CD4-positive, alpha-beta T cell (primary cell): Measurements from ENCODE around the gene ACSL4. TPM values are rescaled to one million over a fixed set of nuclear protein-coding genes. Genes with fewer than 3 reads are reported as not detected.
"Not testable (repeated sequence)": the region's sequence is repeated elsewhere in the genome, so short reads cannot be mapped to it uniquely, and the experiment has no call there.

ENCODE experiments used
- ATAC-seq: fragments of 200-7000 bp; cut with Tn5 transposase; one replicate; pipeline ENCODE4 v1.10.0; 2022; ENCODE audit warnings: mild to moderate bottlenecking; ENCODE audit not compliant: poor library complexity
- CTCF ChIA-PET: fragments of 350-600 bp; sonication (Branson Sonifier 250); formaldehyde crosslinking; loops from one replicate; lab custom pipeline; 2021; ENCODE audit warnings: antibody characterized with exemption, inconsistent platforms; lab: Charles Lee
- POLR2A ChIA-PET: fragments of 350-600 bp; sonication (Branson Sonifier 250); formaldehyde crosslinking; loops from one replicate; lab custom pipeline; 2021; ENCODE audit warnings: antibody characterized with exemption, inconsistent platforms; lab: Charles Lee
- DNase-seq, 14 experiments: peaks; one replicate each; pipeline ENCODE4 v3.0.0-alpha.2; 2013 to 2020; ENCODE audit warnings: mixed read lengths in 2 of 14
- H3K27ac ChIP-seq, 2 donors: one replicate each; pipeline versions ENCODE4 v1.5.1 to v1.7.0; 2013; ENCODE audit warnings: low read length in 2 of 2, low read depth in 1 of 2, mild to moderate bottlenecking in 1 of 2
- H3K27me3 ChIP-seq, 2 experiments: 1 replicate in 1 of 2; 2 replicates in 1 of 2; pipeline versions ENCODE4 v1.6.1 to v1.7.0; 2013; ENCODE audit warnings: low read length in 2 of 2, control low read depth in 1 of 2, mild to moderate bottlenecking in 1 of 2, moderate library complexity in 1 of 2; ENCODE audit not compliant: insufficient read depth in 2 of 2, control insufficient read depth in 1 of 2
- H3K36me3 ChIP-seq: one replicate; pipeline ENCODE4 v1.6.1; 2013; ENCODE audit warnings: low read length, control low read depth; ENCODE audit not compliant: insufficient read depth
- H3K4me1 ChIP-seq: one replicate; pipeline ENCODE4 v1.6.1; 2013; ENCODE audit warnings: low read length, control low read depth; ENCODE audit not compliant: insufficient read depth
- H3K4me3 ChIP-seq: one replicate; pipeline ENCODE4 v1.5.1; 2013; ENCODE audit warnings: mild to moderate bottlenecking, low read length, moderate library complexity
- H3K9me3 ChIP-seq, 2 experiments: 1 replicate in 1 of 2; 2 replicates in 1 of 2; pipeline versions ENCODE4 v1.6.1 to v1.7.0; 2013; ENCODE audit warnings: low read length in 2 of 2, mild to moderate bottlenecking in 2 of 2, control low read depth in 1 of 2, moderate library complexity in 1 of 2; ENCODE audit not compliant: control insufficient read depth in 1 of 2, insufficient read depth in 1 of 2
- H3K27ac Mint-ChIP-seq: one replicate; pipeline ENCODE4 v1.8.0; 2020; ENCODE audit warnings: mixed read lengths
- H3K27me3 Mint-ChIP-seq: one replicate; pipeline ENCODE4 v1.8.0; 2021; ENCODE audit warnings: mixed read lengths
- H3K36me3 Mint-ChIP-seq: one replicate; pipeline ENCODE4 v1.8.0; 2021; ENCODE audit warnings: low read depth, mixed read lengths
- H3K4me1 Mint-ChIP-seq: one replicate; pipeline ENCODE4 v1.8.0; 2021; ENCODE audit warnings: low read depth, mixed read lengths
- H3K4me3 Mint-ChIP-seq: one replicate; pipeline ENCODE4 v1.8.0; 2020; ENCODE audit warnings: mild to moderate bottlenecking, mixed read lengths
- H3K9me3 Mint-ChIP-seq: one replicate; pipeline ENCODE4 v1.8.0; 2020; ENCODE audit warnings: mixed read lengths
- intact Hi-C, 2 experiments: fragments of 100-400 bp; cut with DNase I in 1 of 2; cut with micrococcal nuclease in 1 of 2; formaldehyde crosslinking; loops; one replicate each; pipeline versions ENCODE4 v1.15.1 to v1.9.0; 2023 to 2025; cut with DNase I, micrococcal nuclease
- total RNA-seq, 174 experiments: library from RNA in 2 of 174; stranded (reverse) in 2 of 174; gene quantifications; one replicate each; pipeline ENCODE4 v1.2.3 and lab custom pipeline; 2021 to 2026
- TF ChIP-seq, protein P1 (sequence below): fragments of 200-600 bp; IDR thresholded peaks from one replicate; pipeline ENCODE4 v1.8.0; 2022; ENCODE audit warnings: antibody characterized with exemption, mild to moderate bottlenecking

The ACSL4 gene
- total RNA-seq, 2 experiments from 2014 or later: 11.1 to 14.5 TPM

DNA sequence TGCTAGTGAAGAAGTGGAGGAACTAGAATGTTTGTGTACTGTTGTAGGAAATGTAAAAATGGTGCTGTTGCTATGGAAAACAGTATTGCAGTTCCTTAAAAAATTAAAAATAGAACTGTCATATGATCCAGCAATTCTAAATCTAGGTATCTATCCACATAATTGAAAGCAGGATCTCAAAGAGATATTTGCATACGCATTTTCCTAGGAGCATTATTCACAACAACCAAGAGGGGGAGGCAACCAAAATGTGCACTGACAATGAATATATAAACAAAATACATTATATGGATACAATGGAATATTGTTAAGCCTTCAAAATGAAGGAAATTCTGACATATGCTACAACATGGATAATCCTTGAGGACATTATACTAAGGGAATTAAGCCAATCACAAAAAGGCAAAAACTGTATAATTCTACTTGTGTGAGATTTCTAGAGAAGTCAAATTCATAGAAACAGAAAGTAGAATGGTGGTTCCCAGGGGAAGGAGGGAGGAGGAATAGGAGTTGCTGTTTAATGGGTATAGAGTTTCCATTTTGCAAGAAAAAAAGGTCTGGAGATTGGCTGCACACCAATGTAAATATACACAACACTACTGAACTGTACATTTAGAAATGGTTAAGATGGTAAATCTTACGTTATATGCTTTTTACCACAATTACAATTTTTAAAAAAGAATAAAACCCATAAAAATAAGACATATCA, 72.5 kb downstream of the ACSL4 start:
- H3K9me3 Mint-ChIP-seq: no peaks in the 10 kb centered on the region
- no peak overlapping the region for H3K4me3 Mint-ChIP-seq
- Histone ChIP-seq H3K9me3 (peaks cover 0 to 7% of the 10 kb centered on the region in 2 experiments), H3K36me3 (peaks cover 57% of the 10 kb centered on the region), H3K27me3 (no peaks in the 10 kb centered on the region), H3K27ac (no peak overlapping the region), H3K4me1 (no peaks in the 10 kb centered on the region), H3K4me3 (no peak overlapping the region)
- ChIA-PET CTCF (no interaction called here), POLR2A (no interaction called here)
- H3K27ac Mint-ChIP-seq: no peak overlapping the region
- TF ChIP-seq, protein P1, sequence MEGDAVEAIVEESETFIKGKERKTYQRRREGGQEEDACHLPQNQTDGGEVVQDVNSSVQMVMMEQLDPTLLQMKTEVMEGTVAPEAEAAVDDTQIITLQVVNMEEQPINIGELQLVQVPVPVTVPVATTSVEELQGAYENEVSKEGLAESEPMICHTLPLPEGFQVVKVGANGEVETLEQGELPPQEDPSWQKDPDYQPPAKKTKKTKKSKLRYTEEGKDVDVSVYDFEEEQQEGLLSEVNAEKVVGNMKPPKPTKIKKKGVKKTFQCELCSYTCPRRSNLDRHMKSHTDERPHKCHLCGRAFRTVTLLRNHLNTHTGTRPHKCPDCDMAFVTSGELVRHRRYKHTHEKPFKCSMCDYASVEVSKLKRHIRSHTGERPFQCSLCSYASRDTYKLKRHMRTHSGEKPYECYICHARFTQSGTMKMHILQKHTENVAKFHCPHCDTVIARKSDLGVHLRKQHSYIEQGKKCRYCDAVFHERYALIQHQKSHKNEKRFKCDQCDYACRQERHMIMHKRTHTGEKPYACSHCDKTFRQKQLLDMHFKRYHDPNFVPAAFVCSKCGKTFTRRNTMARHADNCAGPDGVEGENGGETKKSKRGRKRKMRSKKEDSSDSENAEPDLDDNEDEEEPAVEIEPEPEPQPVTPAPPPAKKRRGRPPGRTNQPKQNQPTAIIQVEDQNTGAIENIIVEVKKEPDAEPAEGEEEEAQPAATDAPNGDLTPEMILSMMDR: no peak
- no peaks in the 10 kb centered on the region for H3K27me3 Mint-ChIP-seq
- ATAC-seq (no peak), DNase-seq (no peak)
- peaks cover 87% of the 10 kb centered on the region for H3K36me3 Mint-ChIP-seq
- peaks cover 5% of the 10 kb centered on the region for H3K4me1 Mint-ChIP-seq
- intact Hi-C loops: no loop called here

DNA sequence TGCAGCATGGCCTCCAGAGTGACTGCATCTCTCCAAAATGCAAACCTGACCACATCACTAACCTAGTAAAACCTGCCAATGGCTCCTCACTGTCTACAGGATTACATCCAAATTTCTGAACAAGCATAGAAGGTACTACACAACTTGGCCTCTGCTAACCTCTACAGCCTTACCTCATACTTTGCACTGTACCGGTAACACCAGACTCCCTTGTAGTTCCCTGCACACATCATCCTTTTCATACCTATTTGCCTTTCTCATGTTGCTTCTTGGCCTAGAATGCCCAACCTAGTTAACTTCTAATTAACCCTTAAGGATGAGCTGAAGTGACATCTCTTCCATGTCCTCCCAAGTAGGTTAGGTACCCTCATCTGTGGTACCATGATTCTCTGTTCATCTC, 74.7 kb downstream of the ACSL4 start:
- Histone ChIP-seq H3K4me1 (no peaks in the 10 kb centered on the region), H3K9me3 (peaks cover 0 to 7% of the 10 kb centered on the region in 2 experiments), H3K36me3 (peaks cover 45% of the 10 kb centered on the region), H3K27ac (no peak overlapping the region), H3K4me3 (no peak overlapping the region), H3K27me3 (no peaks in the 10 kb centered on the region)
- Mint-ChIP-seq H3K9me3 (no peaks in the 10 kb centered on the region), H3K27me3 (no peaks in the 10 kb centered on the region), H3K4me3 (no peak overlapping the region), H3K4me1 (peaks cover 5% of the 10 kb centered on the region), H3K27ac (no peak overlapping the region), H3K36me3 (peaks cover 82% of the 10 kb centered on the region)
- POLR2A ChIA-PET: no interaction called here
- intact Hi-C loops: no loop called here
- TF ChIP-seq, protein P1: no peak
- DNase-seq (no peak), ATAC-seq (no peak)
- CTCF ChIA-PET: no interaction called here

DNA sequence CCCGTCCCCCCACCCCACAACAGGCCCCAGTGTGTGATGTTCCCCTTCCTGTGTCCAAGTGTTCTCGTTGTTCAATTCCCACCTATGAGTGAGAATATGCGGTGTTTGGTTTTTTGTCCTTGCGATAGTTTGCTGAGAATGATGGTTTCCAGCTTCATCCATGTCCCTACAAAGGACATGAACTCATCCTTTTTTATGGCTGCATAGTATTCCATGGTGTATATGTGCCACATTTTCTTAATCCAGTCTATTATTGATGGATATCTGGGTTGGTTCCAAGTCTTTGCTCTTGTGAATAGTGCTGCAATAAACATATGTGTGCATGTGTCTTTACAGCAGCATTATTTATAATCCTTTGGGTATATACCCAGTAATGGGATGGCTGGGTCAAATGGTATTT, 75.7 kb downstream of the ACSL4 start:
- CTCF ChIA-PET, intact Hi-C loops, H3K4me1 Mint-ChIP-seq, H3K27me3 Mint-ChIP-seq, DNase-seq, H3K4me3 Mint-ChIP-seq, H3K27me3 ChIP-seq, H3K4me1 ChIP-seq, H3K27ac ChIP-seq, H3K9me3 ChIP-seq, POLR2A ChIA-PET, H3K9me3 Mint-ChIP-seq, H3K27ac Mint-ChIP-seq, ATAC-seq, H3K4me3 ChIP-seq: not testable (repeated sequence)
- peaks cover 72% of the 10 kb centered on the region for H3K36me3 Mint-ChIP-seq
- H3K36me3 ChIP-seq: peaks cover 36% of the 10 kb centered on the region

DNA sequence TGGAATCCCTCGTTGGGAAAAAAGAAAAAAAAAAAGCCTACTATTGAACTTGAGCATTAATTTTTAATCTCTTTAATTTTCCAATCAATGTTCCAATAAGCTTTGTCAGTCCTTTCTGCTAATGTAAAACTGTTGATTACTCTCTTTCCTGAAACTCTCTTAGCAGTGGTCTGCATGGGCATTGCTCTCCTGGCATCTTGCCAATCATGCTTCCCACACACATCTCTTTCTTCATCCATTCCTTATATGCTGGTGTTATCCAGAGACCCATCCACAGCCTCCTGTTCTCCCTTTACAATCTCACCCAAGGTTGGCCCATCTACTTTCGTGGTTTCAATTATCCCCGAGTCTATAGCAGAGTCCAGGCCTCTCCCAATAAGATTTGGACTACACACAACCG, 76.3 kb downstream of the ACSL4 start:
- H3K9me3 ChIP-seq: peaks cover 0 to 7% of the 10 kb centered on the region in 2 experiments
- ChIA-PET CTCF (no interaction called here), POLR2A (no interaction called here)
- intact Hi-C loops: no loop called here
- no peak overlapping the region for H3K4me3 ChIP-seq
- Mint-ChIP-seq H3K36me3 (peaks cover 66% of the 10 kb centered on the region), H3K4me3 (no peak overlapping the region), H3K9me3 (no peaks in the 10 kb centered on the region), H3K4me1 (peaks cover 5% of the 10 kb centered on the region), H3K27ac (no peak overlapping the region), H3K27me3 (no peaks in the 10 kb centered on the region)
- H3K27ac ChIP-seq: no peak overlapping the region
- ATAC-seq (no peak), DNase-seq (no peak)
- no peaks in the 10 kb centered on the region for H3K4me1 ChIP-seq
- TF ChIP-seq, protein P1: no peak
- H3K36me3 ChIP-seq: peaks cover 30% of the 10 kb centered on the region
- no peaks in the 10 kb centered on the region for H3K27me3 ChIP-seq
